Spleen (tissue), 7 donors: ENCODE data around the gene MKLN1.

ENCODE experiments used
- POLR2A ChIP-seq, 3 donors: fragments of 450-650 bp; IDR thresholded peaks; one replicate each; pipeline ENCODE4 v1.5.1; 2017; ENCODE audit warnings: antibody characterized with exemption in 3 of 3, mild to moderate bottlenecking in 1 of 3
- POLR2AphosphoS5 ChIP-seq, 3 donors: sonication (generic); formaldehyde crosslinking; IDR thresholded peaks; one replicate each; pipeline ENCODE4 v1.5.1; 2017; ENCODE audit warnings: antibody characterized with exemption in 3 of 3
- TF ChIP-seq, protein P1 (sequence below), 11 experiments: fragments of 200-600 bp in 7 of 11; fragments of 450-650 bp in 4 of 11; sonication (generic) in 4 of 11; IDR thresholded peaks in 8 of 11; conservative IDR thresholded peaks in 3 of 11; 1 replicate in 7 of 11; 2 replicates in 4 of 11; pipeline versions ENCODE4 v1.4.0 to v1.8.0; 2016 to 2021; ENCODE audit warnings: antibody characterized with exemption in 11 of 11, inconsistent platforms in 4 of 11, mild to moderate bottlenecking in 1 of 11
- donor health status: DM: no; HTN: no; CAD: no; lungs with moderate emphysema.
- donor health status: DM: no; HTN: no; CAD: no.
- donor health status: DM: no; HTN: no; CAD: no.

DNA sequence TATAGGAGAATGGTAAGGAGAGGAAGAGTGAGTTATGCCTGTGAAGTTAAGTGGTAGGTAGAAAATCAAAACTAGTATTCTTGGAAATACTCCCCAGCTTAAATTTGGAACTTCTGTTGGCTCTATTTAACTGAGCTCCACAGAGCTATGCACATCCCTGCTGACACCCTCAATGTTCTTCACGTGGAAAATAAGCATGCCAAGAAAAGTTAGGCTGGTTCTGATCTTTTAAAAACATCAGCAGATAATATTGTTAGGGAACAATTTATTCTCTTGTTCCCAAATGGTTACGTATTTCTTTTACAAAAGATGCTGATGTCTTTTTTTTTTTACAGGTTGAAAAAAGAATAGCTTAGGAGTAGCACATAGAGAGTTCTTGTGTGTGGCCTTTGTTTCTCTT lies 111.3 kb downstream of the MKLN1 start:
- no peak for TF ChIP-seq POLR2A (IDR thresholded peaks at IDR 0.05)
- TF ChIP-seq, protein P1, sequence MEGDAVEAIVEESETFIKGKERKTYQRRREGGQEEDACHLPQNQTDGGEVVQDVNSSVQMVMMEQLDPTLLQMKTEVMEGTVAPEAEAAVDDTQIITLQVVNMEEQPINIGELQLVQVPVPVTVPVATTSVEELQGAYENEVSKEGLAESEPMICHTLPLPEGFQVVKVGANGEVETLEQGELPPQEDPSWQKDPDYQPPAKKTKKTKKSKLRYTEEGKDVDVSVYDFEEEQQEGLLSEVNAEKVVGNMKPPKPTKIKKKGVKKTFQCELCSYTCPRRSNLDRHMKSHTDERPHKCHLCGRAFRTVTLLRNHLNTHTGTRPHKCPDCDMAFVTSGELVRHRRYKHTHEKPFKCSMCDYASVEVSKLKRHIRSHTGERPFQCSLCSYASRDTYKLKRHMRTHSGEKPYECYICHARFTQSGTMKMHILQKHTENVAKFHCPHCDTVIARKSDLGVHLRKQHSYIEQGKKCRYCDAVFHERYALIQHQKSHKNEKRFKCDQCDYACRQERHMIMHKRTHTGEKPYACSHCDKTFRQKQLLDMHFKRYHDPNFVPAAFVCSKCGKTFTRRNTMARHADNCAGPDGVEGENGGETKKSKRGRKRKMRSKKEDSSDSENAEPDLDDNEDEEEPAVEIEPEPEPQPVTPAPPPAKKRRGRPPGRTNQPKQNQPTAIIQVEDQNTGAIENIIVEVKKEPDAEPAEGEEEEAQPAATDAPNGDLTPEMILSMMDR (IDR thresholded peaks at IDR 0.05 in 8 of 11, conservative IDR thresholded peaks at IDR 0.05 in 3 of 11), result no peak
- TF ChIP-seq POLR2AphosphoS5 (IDR thresholded peaks at IDR 0.05), result no peak
